ENCODE data around the gene PIGV.
A peak's percentile ranks its signal among the peaks of the same experiment; 100 is the strongest.
"Not testable (repeated sequence)": the region's sequence is repeated elsewhere in the genome, so short reads cannot be mapped to it uniquely, and the experiment has no call there.

The PIGV gene

DNA sequence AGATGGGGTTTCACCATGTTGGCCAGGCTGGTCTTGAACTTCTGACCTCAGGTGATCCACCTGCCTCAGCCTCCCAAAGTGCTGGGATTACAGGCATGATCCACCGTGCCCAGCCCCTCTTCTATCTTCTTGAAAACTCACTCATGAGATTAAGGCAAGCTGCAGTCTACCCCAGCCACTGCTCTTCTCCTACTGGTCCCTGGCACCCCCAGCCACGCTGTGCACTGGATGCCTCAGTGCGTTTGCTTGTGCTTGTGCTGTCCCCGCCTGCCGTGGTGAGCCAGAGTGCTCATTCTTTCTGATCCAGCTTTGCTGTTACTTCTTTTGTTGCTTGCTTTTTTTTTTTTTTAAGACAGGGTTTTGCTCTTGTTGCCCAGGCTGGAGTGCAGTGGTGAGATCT, 49.9 kb downstream of the PIGV start:
- not testable (repeated sequence) for DNase-seq

DNA sequence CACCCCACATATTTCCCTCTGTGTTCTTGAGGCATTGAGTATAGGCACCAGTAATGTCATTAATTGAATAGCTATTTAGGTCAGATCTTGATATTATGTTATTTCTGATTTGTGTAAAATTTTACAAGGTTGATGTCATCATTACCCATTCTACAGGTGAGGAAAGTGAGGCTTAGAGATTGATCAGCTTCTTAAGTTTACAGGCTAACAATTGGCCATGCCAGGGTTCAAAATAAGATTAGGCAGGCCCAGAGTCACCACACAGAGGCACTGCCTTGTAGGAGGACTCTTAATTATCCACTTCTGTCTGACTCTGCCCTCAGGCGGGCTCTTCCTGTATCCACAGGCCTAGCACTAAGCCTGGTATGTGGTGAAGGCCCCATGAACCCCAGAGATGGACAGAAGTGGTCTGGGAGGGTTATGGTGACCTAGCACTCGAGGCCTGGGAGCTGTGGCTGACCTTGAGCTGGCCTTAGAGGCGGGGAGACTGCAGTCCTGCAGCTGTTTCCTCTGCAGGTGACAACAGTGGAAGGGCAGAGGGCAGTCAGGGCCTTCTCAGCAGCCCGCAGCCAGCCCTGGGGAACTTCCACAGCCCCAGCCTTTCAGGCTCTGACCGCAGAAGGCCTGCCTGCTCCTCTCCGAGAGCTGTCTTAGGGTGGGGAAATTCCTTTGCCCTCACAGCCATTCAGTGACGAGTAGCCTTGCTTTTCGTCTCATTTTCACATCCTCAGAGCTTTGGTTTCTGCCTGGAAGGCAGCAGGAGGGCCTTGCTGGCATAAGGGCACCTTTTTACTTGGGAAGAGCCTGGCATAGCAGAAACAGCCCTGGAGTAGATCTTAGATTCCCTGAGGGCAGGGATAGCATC, 51.0 kb downstream of the PIGV start:
- peak; percentile 79 for DNase-seq

- no peak for DNase-seq
These were observed 51.6 kb downstream of the PIGV start for GRCh38 chr1:26839339-26839722.

DNA sequence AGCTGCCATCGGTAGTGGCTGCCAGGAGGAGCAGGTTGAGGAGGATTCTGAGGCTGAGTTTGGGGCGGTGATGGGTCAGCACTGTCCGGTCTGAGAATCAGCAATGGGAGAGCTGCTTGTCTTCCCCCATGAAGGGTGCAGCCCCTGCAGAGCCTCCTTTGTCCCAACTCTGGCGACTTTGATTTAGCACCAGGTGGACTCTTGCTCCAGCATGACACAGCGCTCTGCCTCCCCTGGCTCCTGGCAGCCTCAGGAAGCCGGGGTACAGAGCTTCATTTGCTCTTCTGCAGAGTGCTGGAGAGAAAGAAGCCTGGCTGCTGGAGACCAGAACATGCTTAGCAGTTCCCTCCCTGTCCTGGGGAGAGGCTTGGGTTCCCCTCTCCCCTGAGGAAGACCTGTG, 52.0 kb downstream of the PIGV start:
- no peak for DNase-seq

- no peak for DNase-seq
These were observed 56.9 kb downstream of the PIGV start for GRCh38 chr1:26844424-26845196.

GRCh38 chr1:26847826-26848225, 60.1 kb downstream of the PIGV start:
- DNase-seq, result not testable (repeated sequence)
